Activated CD8-positive, alpha-beta memory T cell treated with anti-CD3 and anti-CD28 coated beads for 48 hours (primary cell): ENCODE data around the gene EIF2D.
"Not testable (repeated sequence)": the region's sequence is repeated elsewhere in the genome, so short reads cannot be mapped to it uniquely, and the experiment has no call there.

Source experiments
- DNase-seq, 3 experiments: peaks; one replicate each; pipeline ENCODE4 v3.0.0-alpha.2; 2020; ENCODE audit warnings: low read depth in 2 of 3, low spot score in 2 of 3

EIF2D gene

GRCh38 chr1:206636671-206637070, 24.4 kb upstream of the EIF2D start:
- DNase-seq: no peak

- no peak for DNase-seq
Observed at GRCh38 chr1:206635978-206636345, 23.7 kb upstream of the EIF2D start.

GRCh38 chr1:206635080-206635977, 23.1 kb upstream of the EIF2D start, which contains the start of gene DYRK3:
TSS of gene DYRK3 (plus strand) at chr1:206635536. CDS start at chr1:206635704, 168 bp downstream.
- DNase-seq: peak; percentile 81 to 93 (median 92)

GRCh38 chr1:206634365-206635079, 22.3 kb upstream of the EIF2D start:
- peak in 2 of 3 experiments; percentile 55 to 61 for DNase-seq

- no peak for DNase-seq
Observed at GRCh38 chr1:206633708-206634121, 21.4 kb upstream of the EIF2D start.

- no peak for DNase-seq
Observed at GRCh38 chr1:206631085-206631509, 18.8 kb upstream of the EIF2D start.

GRCh38 chr1:206628916-206629315, 16.7 kb upstream of the EIF2D start:
- DNase-seq: no peak

- not testable (repeated sequence) for DNase-seq
Observed at GRCh38 chr1:206626396-206626795, 14.1 kb upstream of the EIF2D start.

GRCh38 chr1:206609229-206609991, 2.9 kb downstream of the EIF2D start:
- no peak for DNase-seq

GRCh38 chr1:206608108-206608698, 4.1 kb downstream of the EIF2D start:
- DNase-seq: no peak

GRCh38 chr1:206606867-206607266, 5.4 kb downstream of the EIF2D start:
- no peak for DNase-seq

GRCh38 chr1:206604861-206605260, 7.4 kb downstream of the EIF2D start:
- DNase-seq: no peak

GRCh38 chr1:206600527-206600926, 11.7 kb downstream of the EIF2D start:
- DNase-seq: no peak

- no peak for DNase-seq
Observed at GRCh38 chr1:206596319-206596666, 16.0 kb downstream of the EIF2D start.

GRCh38 chr1:206595581-206596318, 16.5 kb downstream of the EIF2D start:
- no peak for DNase-seq

- DNase-seq: no peak
Observed at GRCh38 chr1:206593351-206593925, 18.8 kb downstream of the EIF2D start.

- DNase-seq: no peak
Observed at GRCh38 chr1:206591696-206592095, 20.6 kb downstream of the EIF2D start.

GRCh38 chr1:206591226-206591625, 21.0 kb downstream of the EIF2D start:
- no peak for DNase-seq

- DNase-seq: no peak
Observed at GRCh38 chr1:206590025-206590758, 22.1 kb downstream of the EIF2D start.
